ENCODE data around the gene KSR1.

DNA sequence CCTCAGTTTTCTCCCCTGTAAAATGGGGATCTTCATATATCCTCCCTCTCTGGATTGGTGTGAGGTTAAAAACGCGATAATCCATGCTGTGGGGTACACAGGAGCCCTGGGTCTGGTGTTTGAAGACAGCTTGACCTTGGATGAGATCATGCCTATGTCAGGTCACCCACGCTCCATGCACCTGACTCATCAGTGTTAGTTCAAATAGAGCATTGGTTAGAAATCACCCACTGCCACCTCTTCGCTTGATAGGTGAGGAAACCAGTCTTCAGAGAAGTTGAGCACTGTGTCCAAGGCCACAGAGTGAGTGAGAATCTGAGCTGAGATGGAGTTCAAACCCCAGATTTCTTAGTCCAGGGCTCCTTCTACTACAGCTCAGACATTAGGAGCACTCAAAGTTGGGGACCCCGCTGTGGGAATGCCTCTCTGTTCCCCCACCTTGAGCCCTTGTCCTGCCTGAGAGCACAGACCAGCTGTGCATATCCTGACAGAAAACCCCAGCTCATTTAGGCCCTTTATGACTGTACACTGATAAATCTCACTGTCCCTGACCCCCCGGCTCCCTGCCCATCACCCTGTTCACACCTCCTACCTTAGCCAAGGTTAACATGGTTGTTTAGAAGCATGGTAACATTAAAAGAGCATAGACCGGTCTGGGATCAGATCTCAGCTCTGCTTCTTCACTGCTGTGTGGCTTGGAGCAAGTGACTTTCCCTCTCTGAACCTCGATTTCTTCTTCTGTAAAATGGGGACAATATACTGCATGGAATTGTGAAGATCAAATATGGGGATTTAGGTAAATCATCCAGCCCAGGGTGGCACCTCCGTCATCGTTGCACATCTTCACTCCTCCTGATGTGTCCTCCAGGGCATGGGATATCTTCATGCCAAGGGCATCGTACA, 152.3 kb downstream of the KSR1 start:
- TF ChIP-seq, protein P1, sequence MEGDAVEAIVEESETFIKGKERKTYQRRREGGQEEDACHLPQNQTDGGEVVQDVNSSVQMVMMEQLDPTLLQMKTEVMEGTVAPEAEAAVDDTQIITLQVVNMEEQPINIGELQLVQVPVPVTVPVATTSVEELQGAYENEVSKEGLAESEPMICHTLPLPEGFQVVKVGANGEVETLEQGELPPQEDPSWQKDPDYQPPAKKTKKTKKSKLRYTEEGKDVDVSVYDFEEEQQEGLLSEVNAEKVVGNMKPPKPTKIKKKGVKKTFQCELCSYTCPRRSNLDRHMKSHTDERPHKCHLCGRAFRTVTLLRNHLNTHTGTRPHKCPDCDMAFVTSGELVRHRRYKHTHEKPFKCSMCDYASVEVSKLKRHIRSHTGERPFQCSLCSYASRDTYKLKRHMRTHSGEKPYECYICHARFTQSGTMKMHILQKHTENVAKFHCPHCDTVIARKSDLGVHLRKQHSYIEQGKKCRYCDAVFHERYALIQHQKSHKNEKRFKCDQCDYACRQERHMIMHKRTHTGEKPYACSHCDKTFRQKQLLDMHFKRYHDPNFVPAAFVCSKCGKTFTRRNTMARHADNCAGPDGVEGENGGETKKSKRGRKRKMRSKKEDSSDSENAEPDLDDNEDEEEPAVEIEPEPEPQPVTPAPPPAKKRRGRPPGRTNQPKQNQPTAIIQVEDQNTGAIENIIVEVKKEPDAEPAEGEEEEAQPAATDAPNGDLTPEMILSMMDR (IDR thresholded peaks at IDR 0.05) = no peak
- TF ChIP-seq POLR2AphosphoS5 (IDR thresholded peaks at IDR 0.05) = no peak
